ENCODE results near the gene ABCA2. TPM values are rescaled to one million over a fixed set of nuclear protein-coding genes. Genes with fewer than 3 reads are reported as not detected.

Gene ABCA2
- total RNA-seq, 4 donors from 2014 or later, result 13.5 to 24.3 (median 19.3) TPM

- no peak for TF ChIP-seq EP300 (IDR thresholded peaks at IDR 0.05)
- no peak for TF ChIP-seq POLR2A (IDR thresholded peaks at IDR 0.05)
- TF ChIP-seq CTCF (IDR thresholded peaks at IDR 0.05), result no peak
- TF ChIP-seq POLR2AphosphoS5 (IDR thresholded peaks at IDR 0.05), result no peak
- Histone ChIP-seq H3K9me3 (no peaks in the 10 kb centered on the region), H3K4me3 (no peak overlapping the region), H3K27me3 (no peaks in the 10 kb centered on the region), H3K4me1 (peaks cover 0 to 19% (median 5%) of the 10 kb centered on the region in 3 donors), H3K27ac (no peak overlapping the region), H3K36me3 (peaks cover 0 to 69% of the 10 kb centered on the region in 2 donors)
- 90% methylated on average over 2 of the region's 18 CpGs; no CpG with 5 or more reads in 1 of the 2 donors for WGBS, 2 donors (ENCODE audit: low coverage in 1 of 2)
- no peak for ATAC-seq
Observed at GRCh38 chr9:137009217-137009616, 18.8 kb downstream of the ABCA2 start.

- no peak overlapping the region for H3K27ac ChIP-seq
- WGBS, 2 donors (ENCODE audit: low coverage in 1 of 2), result 80% methylated on average over 1 of the region's 22 CpGs; no CpG with 5 or more reads in 1 of the 2 donors
Observed at GRCh38 chr9:137008312-137008711, 19.7 kb downstream of the ABCA2 start.

GRCh38 chr9:137007816-137008270, 20.2 kb downstream of the ABCA2 start:
- Histone ChIP-seq H3K27me3 (no peaks in the 10 kb centered on the region), H3K4me1 (peaks cover 0 to 19% (median 5%) of the 10 kb centered on the region in 3 donors), H3K9me3 (no peaks in the 10 kb centered on the region), H3K36me3 (peaks cover 0 to 55% of the 10 kb centered on the region in 2 donors), H3K4me3 (no peak overlapping the region), H3K27ac (no peak overlapping the region)
- WGBS, 2 donors (ENCODE audit: low coverage in 1 of 2), result 82 to 100% methylated on average over 1 to 3 of the region's 13 CpGs
- no peak for ATAC-seq
- TF ChIP-seq CTCF (IDR thresholded peaks at IDR 0.05) (no peak), POLR2AphosphoS5 (IDR thresholded peaks at IDR 0.05) (no peak), POLR2A (IDR thresholded peaks at IDR 0.05) (no peak), EP300 (IDR thresholded peaks at IDR 0.05) (no peak)

More at GRCh38 chr9:137008312-137008711, 19.7 kb downstream of the ABCA2 start:
- H3K36me3 ChIP-seq, result peaks cover 0 to 60% of the 10 kb centered on the region in 2 donors
- no peaks in the 10 kb centered on the region for H3K9me3 ChIP-seq
- no peak for ATAC-seq
- no peak for TF ChIP-seq POLR2AphosphoS5 (IDR thresholded peaks at IDR 0.05)
- TF ChIP-seq CTCF (IDR thresholded peaks at IDR 0.05), result no peak
- no peak for TF ChIP-seq EP300 (IDR thresholded peaks at IDR 0.05)
- no peak for TF ChIP-seq POLR2A (IDR thresholded peaks at IDR 0.05)
- H3K27me3 ChIP-seq, result no peaks in the 10 kb centered on the region
- no peak overlapping the region for H3K4me3 ChIP-seq
- peaks cover 0 to 19% (median 5%) of the 10 kb centered on the region in 3 donors for H3K4me1 ChIP-seq

- Histone ChIP-seq H3K27ac (no peak overlapping the region), H3K27me3 (no peaks in the 10 kb centered on the region), H3K9me3 (no peaks in the 10 kb centered on the region), H3K4me1 (peaks cover 0 to 19% (median 5%) of the 10 kb centered on the region in 3 donors), H3K36me3 (peaks cover 0 to 49% of the 10 kb centered on the region in 2 donors), H3K4me3 (no peak overlapping the region)
- ATAC-seq, result peak; percentile 32
- WGBS, 2 donors (ENCODE audit: low coverage in 1 of 2), result 29% methylated on average over 3 of the region's 30 CpGs; no CpG with 5 or more reads in 1 of the 2 donors
- TF ChIP-seq CTCF (IDR thresholded peaks at IDR 0.05), result no peak
- TF ChIP-seq EP300 (IDR thresholded peaks at IDR 0.05), result no peak
- no peak for TF ChIP-seq POLR2A (IDR thresholded peaks at IDR 0.05)
- no peak for TF ChIP-seq POLR2AphosphoS5 (IDR thresholded peaks at IDR 0.05)
Observed at GRCh38 chr9:137007108-137007815, 20.8 kb downstream of the ABCA2 start.
